NOMO-1 treated with dmso at 0.1 percent for 144 hours (cell line): ENCODE measurements around the gene GMDS.

ENCODE experiments used
- DNase-seq: peaks from one replicate; lab custom pipeline; 2025; ENCODE audit not compliant: unreplicated experiment; lab: John Stamatoyannopoulos, UW

Gene GMDS

GRCh38 chr6:1726341-1726768 lies 519.0 kb downstream of the GMDS start:
- no peak for DNase-seq

DNA sequence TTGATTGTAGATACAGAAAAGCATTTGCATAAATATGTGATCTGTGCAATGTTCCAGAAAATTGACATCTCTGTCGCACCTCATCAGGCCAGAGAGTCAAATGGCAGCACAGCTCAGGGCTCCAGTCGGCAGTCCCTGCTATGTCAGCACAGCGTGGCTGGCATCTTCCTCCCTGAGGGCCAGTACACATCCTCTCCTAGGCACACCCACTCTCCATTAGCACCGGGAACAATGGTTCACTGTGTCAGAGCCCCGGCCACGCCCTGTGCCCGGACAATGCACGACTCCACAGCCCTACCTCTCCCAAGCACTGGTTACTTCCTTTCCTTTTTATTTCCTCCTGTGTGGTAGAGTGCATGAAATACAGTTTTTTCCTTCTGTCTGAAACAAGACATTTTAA lies 520.8 kb downstream of the GMDS start:
- DNase-seq, result peak; percentile 2

DNA sequence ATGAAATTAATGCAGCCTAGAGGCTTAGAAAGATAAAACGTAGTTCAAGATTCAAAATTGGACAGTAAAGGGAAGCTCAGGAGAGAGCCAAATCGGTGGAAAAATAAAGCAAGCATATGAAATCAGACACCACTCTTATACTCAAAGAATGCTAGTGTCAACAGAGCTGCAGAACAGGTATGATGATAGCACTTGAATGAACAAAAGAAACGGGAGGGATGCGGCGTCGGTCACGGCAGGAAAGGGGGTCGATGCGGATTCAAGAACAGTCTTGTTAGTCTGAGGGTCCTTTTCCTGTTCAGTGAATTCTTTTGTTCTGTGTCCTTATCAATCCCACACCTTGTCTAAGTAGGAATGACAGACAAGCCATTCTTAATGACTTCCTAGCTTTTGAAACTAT lies 521.3 kb downstream of the GMDS start:
- DNase-seq, result no peak

DNA sequence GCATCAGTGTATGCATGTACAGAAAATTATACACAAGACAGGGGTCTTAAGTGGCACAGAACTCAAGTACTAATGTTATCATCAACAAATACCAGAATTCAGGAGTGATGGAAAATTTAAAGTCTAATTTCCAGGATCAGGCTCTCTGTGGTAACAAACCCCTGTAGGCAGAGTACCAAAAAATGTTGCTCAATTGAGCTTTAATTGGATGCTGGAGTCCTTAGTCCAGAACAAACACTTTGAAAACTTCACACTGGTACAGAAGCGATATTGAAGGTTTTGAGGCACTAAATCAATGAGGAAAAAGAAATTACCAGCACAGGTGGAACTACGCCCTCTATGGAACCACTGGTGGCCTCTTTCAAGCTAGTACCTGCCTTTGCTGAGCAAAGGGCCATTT lies 522.6 kb downstream of the GMDS start:
- no peak for DNase-seq

DNA sequence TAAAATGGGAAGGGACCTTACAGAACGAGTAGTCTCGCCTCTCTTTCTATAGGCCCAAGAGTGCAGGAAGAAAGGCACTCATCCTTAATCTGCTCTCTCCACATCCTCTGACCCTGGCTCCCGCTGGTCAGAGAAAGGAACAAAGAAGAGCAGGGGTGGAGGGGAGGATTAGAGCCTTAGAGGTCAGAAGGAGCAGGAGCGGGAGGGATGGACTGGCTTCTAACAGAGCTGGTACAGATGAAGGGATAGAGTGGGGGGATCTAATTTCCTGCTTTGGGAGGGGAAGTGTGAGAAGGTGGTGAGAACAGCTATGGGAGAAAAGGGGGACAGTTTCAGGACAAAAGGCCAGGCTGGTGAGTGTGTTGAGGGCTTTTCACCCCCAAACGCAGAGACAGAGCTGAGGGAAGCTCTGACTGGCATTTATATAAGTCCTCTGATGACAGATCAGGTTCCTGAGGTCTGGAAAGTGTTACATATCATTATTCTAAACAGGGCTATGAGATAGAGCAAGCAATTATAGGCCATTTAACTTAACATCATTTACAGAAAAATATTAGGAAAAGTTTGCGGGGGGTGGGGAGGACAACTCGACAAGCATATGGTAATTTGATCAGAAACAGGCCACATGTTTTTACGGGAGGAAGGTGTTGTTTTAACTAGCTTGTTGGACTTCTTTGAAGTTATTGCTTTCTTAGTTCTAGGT lies 524.6 kb downstream of the GMDS start:
- DNase-seq, result no peak

GRCh38 chr6:1719922-1720321 lies 525.5 kb downstream of the GMDS start:
- no peak for DNase-seq

GRCh38 chr6:1716868-1717267 lies 528.5 kb downstream of the GMDS start:
- DNase-seq, result no peak

GRCh38 chr6:1716396-1716795 lies 529.0 kb downstream of the GMDS start:
- DNase-seq, result no peak

DNA sequence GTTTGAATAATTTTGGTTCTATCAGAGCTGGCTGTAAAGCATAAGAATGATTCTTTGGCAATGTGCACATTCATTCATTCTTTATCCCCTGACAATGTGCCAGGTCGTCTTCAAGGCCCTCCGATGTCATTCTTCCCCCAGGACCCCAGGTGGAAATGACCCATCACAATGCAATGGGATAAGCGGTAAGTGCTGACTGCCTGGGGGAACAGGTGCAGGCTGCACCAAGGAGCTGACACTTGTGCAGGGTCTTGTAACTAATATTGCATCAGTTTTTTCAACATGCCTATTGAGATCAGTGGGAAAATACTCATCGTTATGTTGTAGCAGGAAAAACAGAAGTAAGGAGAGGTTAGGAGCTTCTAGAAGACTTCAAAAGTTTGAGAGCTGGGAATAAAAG lies 530.1 kb downstream of the GMDS start:
- no peak for DNase-seq

DNA sequence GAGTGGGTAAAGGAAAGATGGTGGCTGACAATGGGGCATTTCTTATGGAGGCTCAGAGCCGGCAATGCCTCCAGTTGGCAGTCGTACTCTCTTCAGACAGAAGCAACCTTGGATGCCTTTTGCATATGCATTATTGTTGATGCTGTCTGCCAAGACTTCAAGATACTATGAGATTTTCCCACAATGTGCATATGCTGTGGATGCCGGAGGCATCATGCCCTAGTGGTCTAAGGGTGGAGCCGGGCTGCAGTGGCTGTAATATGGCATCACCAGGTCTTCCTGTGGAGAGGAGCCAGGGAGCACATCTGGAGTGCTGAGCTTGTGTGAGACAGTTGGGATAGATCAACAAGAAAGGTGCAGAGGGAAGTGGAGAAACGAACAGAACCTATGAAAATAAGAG lies 530.8 kb downstream of the GMDS start:
- no peak for DNase-seq

DNA sequence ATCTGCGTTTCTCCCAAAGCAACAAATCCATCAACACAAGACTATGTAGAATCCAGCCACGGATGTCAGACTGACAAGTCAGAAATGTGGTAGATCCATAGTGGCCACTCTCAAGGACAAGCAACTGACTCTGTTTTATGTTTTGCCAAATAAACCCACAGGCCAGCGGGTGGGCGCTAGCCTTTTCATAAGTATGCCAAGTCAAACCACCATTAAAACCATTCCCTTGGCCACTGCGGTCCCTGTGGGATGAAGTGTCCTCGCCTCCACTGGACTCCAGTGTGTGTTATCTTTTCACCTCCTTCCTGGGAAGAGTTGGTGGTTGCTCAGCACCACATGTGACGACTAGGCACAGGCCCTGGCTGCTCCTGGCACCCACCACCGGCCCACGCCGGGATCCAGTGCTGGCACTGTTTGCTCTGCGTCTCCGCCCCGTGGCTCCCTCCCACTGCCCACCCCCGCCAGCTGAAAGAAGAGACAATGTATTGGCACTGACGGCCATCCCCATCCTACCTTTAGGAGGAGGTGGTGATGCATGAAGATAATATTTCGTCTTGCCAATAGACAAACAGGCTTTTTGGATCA lies 532.3 kb downstream of the GMDS start:
- no peak for DNase-seq

DNA sequence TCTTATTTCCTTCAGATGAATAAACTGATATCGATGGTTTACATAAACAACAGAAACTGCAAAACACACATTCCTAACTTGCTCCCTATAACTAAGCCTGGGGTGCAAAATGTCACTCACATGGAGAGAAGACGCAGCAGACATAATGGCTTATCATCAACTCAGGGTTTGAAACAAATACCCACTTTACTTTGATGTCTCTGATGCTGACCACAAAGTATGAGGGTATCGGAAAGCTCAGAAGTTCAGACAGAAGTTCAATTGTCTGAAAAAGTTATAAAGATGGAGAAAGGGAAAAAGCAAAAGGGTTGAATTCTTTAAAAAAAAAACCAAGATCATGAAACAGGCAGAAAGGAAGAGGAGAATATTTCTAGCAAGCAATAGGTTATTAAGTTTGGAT lies 533.0 kb downstream of the GMDS start:
- no peak for DNase-seq

DNA sequence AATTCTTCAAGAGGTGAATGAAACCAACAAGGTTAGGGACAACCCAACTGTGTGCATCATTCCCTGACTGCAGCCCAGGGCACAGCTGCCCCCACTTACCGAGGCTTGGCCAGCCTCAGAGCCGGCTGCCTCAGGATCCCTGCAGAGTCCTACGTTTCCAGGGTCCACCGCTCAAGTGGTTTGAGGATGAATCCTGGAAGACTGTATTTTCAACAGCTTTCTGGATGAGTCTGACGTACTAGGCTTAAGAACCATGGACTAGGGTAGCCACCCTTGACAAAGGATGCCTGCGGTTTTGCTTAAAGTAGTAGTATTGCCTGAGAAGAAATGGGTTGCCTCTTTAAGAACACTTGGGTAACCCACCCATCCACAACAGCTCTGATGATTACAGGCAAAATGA lies 534.3 kb downstream of the GMDS start:
- no peak for DNase-seq

- no peak for DNase-seq
Observed at GRCh38 chr6:1709234-1709641, 536.2 kb downstream of the GMDS start.

GRCh38 chr6:1708820-1709219 lies 536.6 kb downstream of the GMDS start:
- no peak for DNase-seq

GRCh38 chr6:1708122-1708521 lies 537.3 kb downstream of the GMDS start:
- no peak for DNase-seq

- no peak for DNase-seq
Observed at GRCh38 chr6:1705630-1706029, 539.8 kb downstream of the GMDS start.

DNA sequence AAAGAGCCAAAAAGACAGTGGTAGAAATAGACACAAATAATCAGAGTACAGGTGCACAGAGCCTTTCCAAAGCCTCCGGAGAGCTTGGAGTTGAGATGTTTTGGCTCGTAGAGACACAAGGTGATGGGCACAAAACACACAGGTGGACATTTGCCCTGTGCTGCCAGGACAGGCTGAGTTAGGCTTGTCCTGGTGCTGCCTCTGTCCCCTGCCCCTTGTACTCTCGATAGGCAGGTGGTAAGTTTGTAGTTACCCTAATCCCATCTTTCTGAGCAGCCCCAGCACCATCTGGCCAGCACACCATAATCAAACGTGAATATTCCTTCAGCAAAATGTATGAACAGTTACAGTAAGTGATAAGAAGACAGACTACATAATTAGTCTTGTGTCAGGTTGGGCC lies 540.2 kb downstream of the GMDS start:
- no peak for DNase-seq

GRCh38 chr6:1704711-1705110 lies 540.7 kb downstream of the GMDS start:
- DNase-seq, result no peak

GRCh38 chr6:1703923-1704322 lies 541.5 kb downstream of the GMDS start:
- DNase-seq, result no peak

DNA sequence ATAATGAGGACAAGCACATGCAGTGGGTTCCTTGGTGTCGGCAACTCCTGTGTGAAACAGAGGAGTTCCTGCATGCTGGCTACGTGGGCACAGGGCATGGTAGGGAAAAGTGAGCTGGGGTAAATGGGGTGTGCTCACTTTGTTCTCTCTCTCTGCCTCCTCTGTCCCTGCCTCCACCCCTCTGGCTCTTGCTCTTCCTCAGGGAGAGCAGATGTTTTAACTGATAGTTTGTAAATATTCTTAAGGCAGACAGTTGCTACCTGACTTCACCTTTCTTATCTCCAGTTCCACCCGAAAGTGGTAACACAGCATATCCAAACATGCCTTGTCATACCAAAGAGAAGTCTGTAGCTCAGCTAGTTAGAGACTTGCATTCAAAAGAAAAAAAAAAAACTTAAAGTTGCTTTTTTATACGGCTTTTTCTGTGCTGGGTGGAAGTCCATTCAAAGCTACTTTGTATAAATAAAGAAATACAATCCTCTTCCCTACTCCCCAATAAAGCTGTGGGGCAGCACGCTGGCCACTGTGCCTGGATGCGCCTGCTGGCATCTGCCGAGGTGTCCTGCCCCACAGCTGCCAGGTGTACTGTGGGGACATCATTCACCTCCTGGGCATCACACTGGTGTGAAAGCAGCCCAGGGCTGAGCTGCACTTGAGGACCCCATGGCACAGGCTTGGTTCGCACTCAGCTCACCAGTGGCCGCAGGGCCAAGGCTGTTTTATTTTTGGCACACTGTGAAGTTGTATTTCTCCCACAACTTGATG lies 542.1 kb downstream of the GMDS start:
- DNase-seq, result no peak

DNA sequence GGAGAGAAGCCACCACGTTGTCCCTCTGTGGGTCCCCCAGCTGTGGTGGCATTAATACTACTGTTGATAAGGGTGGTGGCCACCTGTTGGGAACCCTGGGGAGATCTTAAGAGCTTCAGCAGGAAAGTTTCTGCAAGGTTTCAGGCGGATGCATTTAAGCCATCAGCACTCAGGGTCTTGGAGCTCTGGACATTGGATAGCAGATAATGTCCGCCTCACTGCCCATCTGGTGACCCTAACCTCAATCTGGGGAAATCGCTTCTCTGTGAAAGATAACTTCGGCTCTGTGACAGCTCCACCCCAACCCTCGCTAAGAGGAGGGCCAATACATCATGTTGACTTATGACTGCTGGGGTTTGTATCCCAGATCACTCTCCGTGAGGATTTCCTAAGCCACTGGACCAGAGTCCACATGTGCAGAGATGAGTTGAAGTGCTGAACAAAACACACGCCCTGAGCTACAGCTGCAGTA lies 542.8 kb downstream of the GMDS start:
- DNase-seq, result no peak
